Ovary (tissue), 9 donors: ENCODE data around the gene CCDC12. TPM values are rescaled to one million over a fixed set of nuclear protein-coding genes. Genes with fewer than 3 reads are reported as not detected.

Source experiments
- DNase-seq, 5 donors: peaks; one replicate each; pipeline ENCODE4 v3.0.0-alpha.2; 2019 to 2020
- H3K27ac ChIP-seq, 2 donors: fragments of 200-600 bp; one replicate each; pipeline versions ENCODE4 v1.5.1 to v1.8.0; 2019 to 2022
- H3K27me3 ChIP-seq: fragments of 200-600 bp; one replicate; pipeline ENCODE4 v1.8.0; 2022
- H3K36me3 ChIP-seq: fragments of 200-600 bp; sonication (generic); one replicate; pipeline ENCODE4 v1.5.1; 2019
- H3K4me1 ChIP-seq: one replicate; pipeline ENCODE4 v1.8.1; 2013; ENCODE audit warnings: mild to moderate bottlenecking, moderate library complexity; ENCODE audit not compliant: insufficient read depth
- H3K4me3 ChIP-seq: fragments of 200-600 bp; sonication (generic); one replicate; pipeline ENCODE4 v1.5.1; 2017
- H3K9me3 ChIP-seq, 2 donors: fragments of 200-600 bp in 1 of 2; sonication (generic) in 1 of 2; one replicate each; pipeline versions ENCODE4 v1.5.1 to v1.8.1; 2013 to 2019; ENCODE audit warnings: mild to moderate bottlenecking in 1 of 2, moderate library complexity in 1 of 2
- CTCF ChIP-seq, 3 donors: fragments of 450-650 bp in 2 of 3; fragments of 200-600 bp in 1 of 3; IDR thresholded peaks; one replicate each; pipeline versions ENCODE4 v1.5.1 to v1.8.0; 2016 to 2022; ENCODE audit warnings: antibody characterized with exemption in 3 of 3, mild to moderate bottlenecking in 1 of 3
- EP300 ChIP-seq: sonication (generic); formaldehyde crosslinking; IDR thresholded peaks from one replicate; pipeline ENCODE4 v1.6.1; 2017; ENCODE audit warnings: antibody characterized with exemption
- POLR2A ChIP-seq: fragments of 450-650 bp; IDR thresholded peaks from one replicate; pipeline ENCODE4 v1.6.1; 2017; ENCODE audit warnings: antibody characterized with exemption, mild to moderate bottlenecking, moderate library complexity
- WGBS, 3 donors: extraction: QIAGEN DNeasy Blood & Tissue Kit in 1 of 3; methylation state at CpG; one replicate each; pipeline versions ENCODE4 v1.1.5 to v1.1.7; 2013 to 2017; 5-methylcytosine and 5-hydroxymethylcytosine counted together
- intact Hi-C, 4 donors: fragments of 100-400 bp; cut with DNase I; formaldehyde crosslinking; loops; one replicate each; pipeline versions ENCODE4 v1.11.0 to v1.15.1; 2022 to 2023
- polyA plus RNA-seq, 2 donors: library from polyadenylated mRNA; stranded (reverse); fragments of 200-250 nt in 1 of 2; fragments of 350-450 nt in 1 of 2; fragmentation: Illumina TruSeq in 1 of 2; extraction: RNeasy Lipid Tissue Mini Kit (QIAGEN cat#74804) in 1 of 2; gene quantifications; one replicate each; pipeline ENCODE4 v1.2.3, GENCODE V29; 2013 to 2014
- total RNA-seq, 7 donors: library from RNA; depleted of rRNA in 2 of 7; stranded (reverse); fragments of >200 nt in 2 of 7; fragmentation: NEBNext Ultra II Directional in 3 of 7; extraction: Animal tissue kit (Norgen Biotek cat#: 25700) in 3 of 7; gene quantifications; one replicate each; pipeline versions ENCODE4 v1.1.0 to v1.2.4, GENCODE V29; 2016 to 2023
- donor health status: DM: no; HTN: no; CAD: no; lungs with moderate emphysema.
- donor health status: DM: no; HTN: no; CAD: no.
- donor health status: Bipolar disorder and iron deficiency.
- donor health status: DM: yes; HTN: yes; CAD: no.
- donor health status: DM: no; HTN: no; CAD: no.
- donor health status: DM: yes; HTN: yes; CAD: no.

The CCDC12 gene
- total and polyA plus RNA-seq, 9 donors, result 32.2 to 66.7 (median 42.3) TPM

GRCh38 chr3:46948830-46949671, 27.5 kb downstream of the CCDC12 start:
- Histone ChIP-seq H3K27me3 (no peaks in the 10 kb centered on the region), H3K4me3 (no peak overlapping the region), H3K27ac (no peak overlapping the region), H3K4me1 (peaks cover 39% of the 10 kb centered on the region), H3K9me3 (no peaks in the 10 kb centered on the region), H3K36me3 (no peaks in the 10 kb centered on the region)
- WGBS, 3 donors, result 64 to 74% (median 70%) methylated on average over 6 of the region's 6 CpGs
- no peak for DNase-seq
- TF ChIP-seq CTCF (IDR thresholded peaks at IDR 0.05) (no peak), EP300 (no peak)
- intact Hi-C loops, result loop anchor here in 1 of 4 donors (1.0 kb wide), 1 partner anchor 10 kb away; no protein-coding TSS in a partner anchor

- no peak overlapping the region for H3K4me3 ChIP-seq
- H3K27ac ChIP-seq, result no peak overlapping the region
- no peaks in the 10 kb centered on the region for H3K9me3 ChIP-seq
- peaks cover 44% of the 10 kb centered on the region for H3K4me1 ChIP-seq
- no peaks in the 10 kb centered on the region for H3K27me3 ChIP-seq
- no peaks in the 10 kb centered on the region for H3K36me3 ChIP-seq
- TF ChIP-seq EP300 (no peak), CTCF (IDR thresholded peaks at IDR 0.05) (no peak), POLR2A (no peak)
- DNase-seq, result no peak
- 62 to 65% (median 62%) methylated on average over 19 of the region's 19 CpGs for WGBS, 3 donors
- intact Hi-C loops, result no loop called here
Measured at GRCh38 chr3:46947981-46948791, 28.4 kb downstream of the CCDC12 start.

DNA sequence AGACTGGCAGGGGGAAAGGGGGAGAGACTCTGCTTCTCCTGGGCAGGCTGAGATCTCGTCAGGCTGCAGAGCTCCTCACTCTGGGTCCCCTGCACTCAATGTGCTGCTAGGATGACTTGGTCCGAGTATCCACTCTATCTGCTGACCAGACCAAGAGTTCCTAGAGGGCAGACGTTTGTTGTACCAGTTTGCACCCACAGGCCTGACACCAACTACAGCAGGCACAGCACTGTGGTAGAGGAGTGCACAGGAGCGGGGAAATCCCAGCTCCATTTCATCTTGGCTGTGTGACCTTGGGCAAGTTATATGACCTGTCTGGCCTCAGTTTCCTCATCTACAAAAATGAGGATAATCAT, 29.0 kb downstream of the CCDC12 start:
- no peaks in the 10 kb centered on the region for H3K27me3 ChIP-seq
- H3K36me3 ChIP-seq, result no peaks in the 10 kb centered on the region
- H3K27ac ChIP-seq, result no peak overlapping the region
- no peak for DNase-seq
- no peak overlapping the region for H3K4me3 ChIP-seq
- intact Hi-C loops, result no loop called here
- H3K9me3 ChIP-seq, result no peaks in the 10 kb centered on the region
- H3K4me1 ChIP-seq, result peaks cover 44% of the 10 kb centered on the region
- TF ChIP-seq POLR2A (no peak), EP300 (no peak), CTCF (IDR thresholded peaks at IDR 0.05) (no peak)
- WGBS, 3 donors, result 76 to 96% (median 82%) methylated on average over 4 of the region's 4 CpGs

GRCh38 chr3:46946856-46947545, 29.5 kb downstream of the CCDC12 start:
- 60 to 62% (median 60%) methylated on average over 7 of the region's 7 CpGs for WGBS, 3 donors
- H3K36me3 ChIP-seq, result no peaks in the 10 kb centered on the region
- peaks cover 44% of the 10 kb centered on the region for H3K4me1 ChIP-seq
- DNase-seq, result no peak
- H3K27ac ChIP-seq, result no peak overlapping the region
- no peak for TF ChIP-seq EP300
- no peak for TF ChIP-seq POLR2A
- no peak for TF ChIP-seq CTCF (IDR thresholded peaks at IDR 0.05)
- intact Hi-C loops, result no loop called here
- no peaks in the 10 kb centered on the region for H3K9me3 ChIP-seq
- no peak overlapping the region for H3K4me3 ChIP-seq
- H3K27me3 ChIP-seq, result no peaks in the 10 kb centered on the region
